Stimulated activated CD4-positive, alpha-beta T cell treated with anti-CD3 and anti-CD28 coated beads, Interleukin-2, amount 100 ng/mL, for 4 hours (primary cell): ENCODE measurements around the gene CACNA1I.

Source experiments
- DNase-seq: peaks from one replicate; pipeline ENCODE4 v3.0.0-alpha.2; 2020; ENCODE audit warnings: low read depth

Gene CACNA1I

GRCh38 chr22:39568278-39568981 is 2.1 kb upstream of the CACNA1I start:
- no peak for DNase-seq

- no peak for DNase-seq
Observed at GRCh38 chr22:39569066-39569465, 1.5 kb upstream of the CACNA1I start.

GRCh38 chr22:39570226-39570625 is 327 bp upstream of the CACNA1I start:
- no peak for DNase-seq

- no peak for DNase-seq
Observed at GRCh38 chr22:39571538-39571937, 985 bp downstream of the CACNA1I start.

- no peak for DNase-seq
Observed at GRCh38 chr22:39574779-39575551, 4.4 kb downstream of the CACNA1I start.

- DNase-seq = no peak
Observed at GRCh38 chr22:39575552-39575825, 4.9 kb downstream of the CACNA1I start.

GRCh38 chr22:39576027-39576426 is 5.5 kb downstream of the CACNA1I start:
- no peak for DNase-seq

GRCh38 chr22:39577366-39577765 is 6.8 kb downstream of the CACNA1I start:
- no peak for DNase-seq

GRCh38 chr22:39577900-39578299 is 7.3 kb downstream of the CACNA1I start:
- no peak for DNase-seq

GRCh38 chr22:39580006-39580441 is 9.5 kb downstream of the CACNA1I start:
- no peak for DNase-seq

GRCh38 chr22:39580795-39581194 is 10.2 kb downstream of the CACNA1I start:
- no peak for DNase-seq

GRCh38 chr22:39581303-39581702 is 10.8 kb downstream of the CACNA1I start:
- DNase-seq = no peak

- DNase-seq = no peak
Observed at GRCh38 chr22:39583066-39583667, 12.6 kb downstream of the CACNA1I start.

GRCh38 chr22:39589875-39590274 is 19.3 kb downstream of the CACNA1I start:
- DNase-seq = no peak

GRCh38 chr22:39592081-39593065 is 21.8 kb downstream of the CACNA1I start:
- no peak for DNase-seq

GRCh38 chr22:39593066-39593930 is 22.7 kb downstream of the CACNA1I start:
- DNase-seq = no peak

GRCh38 chr22:39593931-39594285 is 23.4 kb downstream of the CACNA1I start:
- DNase-seq = no peak

- DNase-seq = no peak
Observed at GRCh38 chr22:39594411-39594810, 23.9 kb downstream of the CACNA1I start.

GRCh38 chr22:39595622-39596172 is 25.1 kb downstream of the CACNA1I start:
- DNase-seq = no peak

GRCh38 chr22:39596601-39597000 is 26.0 kb downstream of the CACNA1I start:
- DNase-seq = no peak
